Measurements from ENCODE around the gene CR1.

DNA sequence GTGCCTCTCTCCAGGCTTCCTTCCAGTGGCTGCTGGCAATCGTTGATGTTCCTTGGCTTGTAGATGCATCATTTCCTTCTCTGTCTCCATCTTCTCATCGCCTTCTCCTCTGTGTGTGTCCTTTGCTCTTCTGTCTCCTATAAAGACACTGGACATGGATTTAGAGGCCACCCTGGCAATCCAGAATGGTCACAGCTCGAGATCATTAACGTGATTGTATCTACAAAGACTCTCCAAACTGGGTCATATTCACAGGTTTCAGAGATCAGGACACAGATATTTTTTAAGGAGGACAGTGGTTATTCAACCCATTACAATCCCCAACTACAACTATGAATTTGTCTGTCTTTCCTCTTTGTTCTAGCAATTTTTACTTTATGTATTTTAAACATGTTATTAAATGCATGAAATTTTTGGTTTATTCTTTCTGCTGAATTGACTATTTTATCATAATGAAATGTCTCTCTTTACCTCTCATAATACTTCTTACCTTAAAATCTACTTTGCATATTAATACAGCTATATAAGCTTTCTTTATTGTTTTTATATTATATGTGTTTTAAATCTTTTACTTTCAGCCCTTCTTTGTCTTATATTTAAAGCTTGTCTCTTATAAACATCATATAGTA, 22.8 kb downstream of the CR1 start:
- TF ChIP-seq CTCF (IDR thresholded peaks at IDR 0.05; ENCODE audit: insufficient read depth, low read depth, low read length), result no peak
- no peak for TF ChIP-seq EZH2 (IDR thresholded peaks at IDR 0.05; ENCODE audit: insufficient read depth, low read length)
